ENCODE data around the gene FGF14.
"Not testable (repeated sequence)": the region's sequence is repeated elsewhere in the genome, so short reads cannot be mapped to it uniquely, and the experiment has no call there.

The FGF14 gene

DNA sequence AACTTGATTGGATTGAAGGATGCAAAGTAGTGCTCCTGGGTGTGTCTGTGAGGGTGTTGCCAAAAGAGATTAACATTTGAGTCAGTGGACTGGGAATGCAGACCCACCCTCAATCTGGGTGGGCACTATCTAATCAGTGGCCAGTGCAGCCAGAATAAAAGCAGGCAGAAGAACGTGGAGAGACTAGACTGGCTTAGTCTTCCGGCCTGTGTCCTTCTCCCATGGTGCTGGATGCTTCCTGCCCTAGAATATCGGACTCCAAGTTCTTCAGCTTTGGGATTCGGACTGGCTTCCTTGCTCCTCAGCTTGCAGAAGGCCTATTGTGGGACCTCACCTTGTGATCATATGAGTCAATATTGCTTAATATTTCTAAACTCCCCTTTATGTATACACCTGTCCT, 564.1 kb downstream of the FGF14 start:
- FAIRE-seq, result not testable (repeated sequence)

GRCh38 chr13:101837288-101837687, 564.6 kb downstream of the FGF14 start:
- no peak for FAIRE-seq

GRCh38 chr13:101835920-101836319, 565.9 kb downstream of the FGF14 start:
- FAIRE-seq, result no peak

- FAIRE-seq, result no peak
Measured at GRCh38 chr13:101833671-101834070, 568.2 kb downstream of the FGF14 start.

DNA sequence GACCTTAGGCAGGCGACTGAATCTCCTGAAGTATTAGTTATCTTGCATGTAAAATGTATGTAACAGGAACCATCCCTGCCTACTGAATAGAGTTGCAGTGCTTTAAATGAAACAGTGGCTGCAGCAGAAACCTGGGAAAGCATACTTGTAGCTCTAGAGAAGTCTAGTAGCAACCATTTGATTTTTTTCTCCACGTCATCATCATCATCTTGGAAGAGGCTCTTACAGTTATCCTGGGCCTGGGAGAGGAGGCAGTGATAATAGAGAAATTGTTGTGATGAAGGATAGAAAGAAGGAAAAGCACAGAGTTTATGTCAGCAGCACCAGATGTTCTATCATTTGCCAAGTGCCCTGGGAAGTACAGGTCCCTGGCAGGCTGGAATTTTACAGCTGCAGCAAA, 571.8 kb downstream of the FGF14 start:
- FAIRE-seq, result no peak

DNA sequence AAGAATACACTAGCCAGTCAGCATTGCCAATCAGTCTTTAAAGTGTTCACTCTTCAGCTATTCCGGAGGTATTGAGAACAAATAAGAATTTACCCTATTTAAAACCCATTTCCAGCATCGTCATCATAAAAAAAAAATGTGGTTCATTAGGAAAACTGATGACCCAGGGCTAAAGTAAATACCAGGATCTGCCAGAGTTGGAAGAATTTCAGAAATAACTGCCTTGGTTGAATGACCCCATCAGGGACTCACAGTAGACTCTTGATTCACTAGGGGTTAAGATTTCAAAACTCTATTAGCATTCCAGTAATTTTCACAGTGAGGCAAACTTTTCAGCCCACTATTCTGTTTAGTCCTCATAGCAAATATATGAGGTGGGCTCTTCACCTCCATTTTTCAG, 572.4 kb downstream of the FGF14 start:
- FAIRE-seq, result no peak

DNA sequence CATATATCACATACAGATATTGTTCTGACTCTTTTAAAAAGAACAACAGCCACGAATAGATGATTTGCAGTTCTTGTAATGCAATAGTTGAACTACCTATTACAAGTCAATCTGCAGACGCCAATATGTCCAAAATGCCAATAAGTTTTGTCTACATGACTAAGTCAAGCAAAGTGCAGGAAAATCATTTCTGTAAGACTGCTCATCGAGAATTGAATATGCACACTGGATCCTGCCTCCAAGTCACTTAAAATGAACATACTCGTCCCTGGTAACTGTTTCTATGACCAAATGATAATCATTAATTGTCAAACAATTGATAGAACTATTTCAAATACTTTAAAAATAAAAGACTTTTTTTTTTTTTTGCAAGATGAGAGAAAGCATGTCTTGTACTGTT, 573.7 kb downstream of the FGF14 start:
- no peak for FAIRE-seq

DNA sequence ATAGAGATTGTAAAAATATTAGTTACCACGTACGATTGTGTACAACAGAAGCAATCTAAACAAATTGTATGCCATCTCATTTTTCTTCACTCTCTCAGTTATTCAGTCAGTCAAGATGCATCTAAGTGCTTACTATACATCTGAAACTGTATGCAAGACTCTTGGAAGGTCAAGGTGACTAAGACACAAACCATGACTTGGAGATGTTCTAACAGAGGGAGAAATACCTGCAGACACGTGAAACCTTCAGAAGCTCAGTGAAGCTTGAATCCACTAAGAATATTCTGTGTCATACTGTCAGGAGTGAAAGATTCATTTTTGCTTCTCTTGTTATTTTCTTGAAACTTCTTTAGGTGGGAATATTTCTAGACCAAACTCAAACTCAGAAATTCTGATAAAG, 584.0 kb downstream of the FGF14 start:
- FAIRE-seq, result no peak

DNA sequence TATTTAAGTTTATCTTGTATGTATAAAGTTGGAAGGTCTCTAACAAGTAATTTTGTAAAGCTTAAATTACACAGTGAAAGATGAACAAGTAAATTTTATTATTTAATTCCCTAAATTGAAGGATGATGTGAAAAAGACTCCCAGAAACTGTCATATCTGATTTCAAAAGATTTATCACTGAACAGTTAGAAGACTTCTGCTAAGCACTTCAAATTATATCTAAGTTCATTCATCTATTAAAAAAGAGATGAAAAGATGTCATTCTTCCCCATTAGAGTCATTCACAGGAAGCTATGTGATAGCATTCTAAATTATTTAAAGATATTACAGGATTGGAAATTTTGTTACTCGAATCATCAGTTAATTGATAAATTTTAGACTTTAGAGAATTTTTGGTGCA, 590.0 kb downstream of the FGF14 start:
- no peak for FAIRE-seq

GRCh38 chr13:101811284-101811839, 590.5 kb downstream of the FGF14 start:
- FAIRE-seq, result no peak

DNA sequence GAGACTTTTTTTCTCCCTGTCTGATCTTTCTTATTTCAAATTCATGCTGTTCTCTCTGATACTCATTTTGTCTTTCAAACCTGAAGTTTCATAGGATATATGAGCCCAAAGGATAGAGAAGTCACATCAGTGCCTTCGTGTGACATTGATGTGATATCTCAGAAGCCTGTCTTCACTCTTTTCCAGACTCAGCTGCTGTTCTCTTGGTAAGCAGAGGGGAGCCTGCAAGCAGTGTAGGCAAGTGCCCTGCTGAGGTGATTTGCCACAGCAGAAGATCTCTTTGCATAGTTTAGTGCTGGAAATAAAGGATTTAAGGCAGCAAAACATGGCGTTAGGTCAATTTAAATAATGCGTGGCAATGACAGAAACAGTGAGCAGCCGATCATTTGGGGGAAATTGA, 602.7 kb downstream of the FGF14 start:
- no peak for FAIRE-seq

DNA sequence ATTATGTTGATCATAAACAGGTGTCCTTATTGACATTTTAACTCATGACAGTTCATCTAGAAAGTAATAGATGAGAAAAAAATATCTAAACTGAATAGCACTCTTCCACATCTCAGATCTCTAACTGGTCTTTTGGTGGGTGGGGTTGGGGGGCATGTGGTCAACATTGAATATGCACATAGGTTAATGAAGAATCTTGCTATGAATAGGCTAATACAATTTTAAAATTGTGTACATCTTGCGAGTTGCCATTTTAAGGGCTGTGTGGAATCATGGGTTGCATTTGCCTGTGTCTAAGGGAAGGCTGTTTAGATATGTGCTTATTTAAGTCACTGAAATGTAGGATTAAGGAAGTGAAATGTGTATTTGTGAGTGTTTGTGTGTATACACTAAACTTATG, 603.4 kb downstream of the FGF14 start:
- no peak for FAIRE-seq

GRCh38 chr13:101795460-101795859, 606.4 kb downstream of the FGF14 start:
- no peak for FAIRE-seq

GRCh38 chr13:101795025-101795424, 606.8 kb downstream of the FGF14 start:
- FAIRE-seq, result no peak

DNA sequence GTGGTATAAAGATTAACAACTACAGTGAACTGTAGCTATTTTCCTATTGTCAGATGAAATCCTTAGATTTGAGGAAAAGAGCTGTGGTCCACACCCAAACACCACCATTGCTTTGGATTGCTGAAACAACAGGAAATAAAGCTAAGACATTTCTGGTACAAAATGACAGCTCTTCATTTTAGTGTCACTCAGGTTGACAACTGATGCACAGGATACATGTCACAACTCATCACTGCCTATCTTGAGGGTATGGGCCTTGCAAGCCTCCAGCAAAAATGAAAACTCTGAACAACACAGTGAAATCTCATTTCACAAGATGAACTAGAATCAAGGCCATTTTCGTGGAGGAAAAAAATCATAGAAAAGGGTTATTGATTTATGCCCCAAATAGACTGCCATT, 609.7 kb downstream of the FGF14 start:
- FAIRE-seq, result no peak

- FAIRE-seq, result no peak
Measured at GRCh38 chr13:101785858-101786257, 616.0 kb downstream of the FGF14 start.

- no peak for FAIRE-seq
Measured at GRCh38 chr13:101784313-101784712, 617.5 kb downstream of the FGF14 start.

DNA sequence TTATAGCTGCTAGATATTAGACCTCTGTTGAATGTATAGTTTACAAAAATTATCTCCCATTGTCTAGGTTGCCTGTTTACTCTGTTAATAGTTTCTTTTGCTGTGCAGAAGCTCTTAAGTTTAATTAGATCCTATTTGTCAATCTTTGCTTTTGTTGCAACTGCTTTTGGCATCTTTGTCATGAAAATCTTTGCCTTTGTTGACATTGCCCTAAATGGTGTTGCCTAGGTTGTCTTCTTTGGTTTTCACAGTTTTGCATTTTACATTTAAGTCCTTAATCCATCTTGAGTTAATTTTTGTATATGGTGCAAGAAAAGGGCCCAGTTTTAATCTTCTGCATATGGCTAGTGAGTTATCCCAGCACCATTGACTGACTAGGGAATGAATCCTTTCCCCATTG, 618.3 kb downstream of the FGF14 start:
- no peak for FAIRE-seq

DNA sequence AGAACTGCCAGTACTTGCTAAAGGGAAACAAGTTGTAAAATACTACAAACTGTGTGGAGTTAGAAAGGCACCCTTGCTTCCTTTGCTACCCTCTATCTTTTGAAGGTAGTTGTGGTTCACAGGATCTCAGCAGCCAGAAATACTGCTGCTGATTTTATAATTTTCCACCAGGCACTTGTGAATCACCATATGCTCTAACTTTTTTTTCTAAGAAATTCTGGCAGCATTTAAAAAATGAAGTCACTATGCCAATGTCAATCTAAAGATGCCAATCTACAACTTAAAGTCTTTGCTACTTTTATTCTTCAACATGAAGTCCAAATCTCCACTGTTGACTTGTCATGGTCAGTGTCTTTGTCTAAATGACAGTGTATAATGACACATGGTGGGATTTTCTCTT, 621.6 kb downstream of the FGF14 start:
- no peak for FAIRE-seq

- no peak for FAIRE-seq
Measured at GRCh38 chr13:101779147-101779546, 622.7 kb downstream of the FGF14 start.

GRCh38 chr13:101775267-101775666, 626.6 kb downstream of the FGF14 start:
- no peak for FAIRE-seq

DNA sequence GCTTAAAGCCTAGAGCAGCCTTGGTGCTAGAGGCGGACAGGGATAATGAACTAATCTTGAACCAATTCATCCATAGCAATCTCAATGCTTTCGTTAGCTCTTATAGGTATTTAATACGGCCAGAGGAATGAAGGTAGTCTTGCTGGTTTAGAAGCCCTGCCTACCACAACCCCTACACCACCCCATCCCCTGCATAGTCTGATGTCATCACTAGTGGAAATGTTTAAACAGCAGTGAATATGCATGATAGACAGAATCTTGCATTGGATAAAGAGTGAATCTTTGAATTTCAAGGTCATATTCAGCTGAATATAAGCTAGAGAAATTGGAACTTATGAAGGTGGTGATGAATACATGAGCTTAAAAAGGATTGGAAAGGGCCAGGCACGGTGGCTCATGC, 627.5 kb downstream of the FGF14 start:
- no peak for FAIRE-seq

- FAIRE-seq, result no peak
Measured at GRCh38 chr13:101773062-101773461, 628.8 kb downstream of the FGF14 start.

GRCh38 chr13:101767131-101767530, 634.7 kb downstream of the FGF14 start:
- no peak for FAIRE-seq

GRCh38 chr13:101763191-101763590, 638.7 kb downstream of the FGF14 start:
- no peak for FAIRE-seq

Measured in colon (tissue), 2 donors.